ENCODE measurements around the gene SLCO3A1.

SLCO3A1 gene

GRCh38 chr15:92003515-92004067 lies 150.1 kb downstream of the SLCO3A1 start:
- DNase-seq (ENCODE audit: low spot score), result no peak

- DNase-seq (ENCODE audit: low spot score), result no peak
Measured at GRCh38 chr15:92005154-92005553, 151.6 kb downstream of the SLCO3A1 start.

DNA sequence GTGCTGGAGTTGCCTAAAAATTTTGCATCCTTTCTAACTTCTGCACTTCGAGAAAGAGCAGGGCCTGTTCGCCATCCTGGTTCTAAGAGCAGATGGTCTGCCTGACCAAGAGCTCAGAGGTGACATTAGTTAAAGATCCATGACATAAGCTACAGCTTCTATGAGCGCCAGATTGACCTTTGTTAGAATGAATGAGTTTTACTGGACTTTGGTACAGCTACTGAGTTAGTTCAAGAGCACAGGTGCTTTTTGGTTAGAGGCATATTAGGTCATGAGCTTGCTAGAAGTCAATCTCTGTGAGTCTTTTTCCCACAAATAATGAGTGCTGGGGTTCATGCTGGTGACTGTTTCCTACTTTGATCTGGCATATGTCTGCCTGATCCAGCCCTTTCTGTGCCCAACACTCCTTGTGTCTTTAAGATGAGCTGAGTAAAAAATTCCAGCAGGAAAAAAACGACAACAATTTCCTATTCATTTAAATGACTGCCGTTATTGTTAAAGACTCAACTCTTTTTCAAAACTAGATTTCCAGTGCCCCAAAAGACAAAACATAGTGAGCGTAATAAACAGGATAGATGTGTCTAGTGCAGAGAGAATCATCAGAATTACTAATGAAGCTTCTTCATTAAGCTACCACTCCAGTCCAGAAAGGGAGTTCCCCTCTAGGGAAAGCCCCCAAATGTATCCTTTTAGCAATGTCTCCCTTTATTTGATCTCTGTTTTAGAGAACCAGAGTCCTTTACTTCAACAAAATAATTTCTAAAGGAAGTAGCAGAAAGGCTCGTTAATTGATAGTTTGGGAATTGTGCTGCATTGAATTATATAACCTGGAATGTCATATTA lies 152.9 kb downstream of the SLCO3A1 start:
- DNase-seq (ENCODE audit: low spot score), result no peak

- DNase-seq (ENCODE audit: low spot score), result no peak
Measured at GRCh38 chr15:92009162-92009561, 155.7 kb downstream of the SLCO3A1 start.

- DNase-seq (ENCODE audit: low spot score), result no peak
Measured at GRCh38 chr15:92011611-92012367, 158.3 kb downstream of the SLCO3A1 start.

DNA sequence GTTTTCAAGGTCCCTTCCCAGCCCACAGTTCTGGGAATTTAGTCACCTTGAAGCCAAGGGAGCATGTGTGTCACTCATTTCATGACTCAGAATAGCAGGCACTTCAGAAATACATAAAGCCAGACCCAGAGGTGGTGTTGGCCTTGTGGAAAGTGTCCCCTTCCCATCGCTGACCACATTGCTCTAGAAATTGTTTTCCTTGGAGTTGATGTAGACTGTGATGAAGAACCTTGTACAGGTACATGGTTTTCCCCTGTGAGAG lies 158.8 kb downstream of the SLCO3A1 start:
- no peak for DNase-seq (ENCODE audit: low spot score)

DNA sequence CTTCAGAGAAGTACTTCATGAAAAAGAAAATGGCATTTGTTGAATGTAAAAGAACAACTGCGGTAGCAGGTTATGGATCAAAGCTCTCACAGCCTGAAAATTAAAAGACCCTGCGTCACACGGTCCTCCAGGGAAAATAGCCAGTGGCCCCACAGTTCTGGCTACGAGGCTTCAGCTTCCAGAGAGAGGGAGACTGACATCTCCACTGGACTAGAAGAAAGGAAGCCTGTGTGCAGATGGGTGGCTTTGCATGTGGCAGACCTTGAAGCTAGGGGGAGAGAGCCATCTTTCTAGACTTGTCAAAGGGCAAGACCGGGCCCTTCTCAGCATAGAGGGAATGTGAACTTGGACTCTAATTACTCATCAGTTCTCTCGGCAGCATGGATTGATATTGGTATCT lies 159.4 kb downstream of the SLCO3A1 start:
- no peak for DNase-seq (ENCODE audit: low spot score)

GRCh38 chr15:92014281-92015030 lies 160.9 kb downstream of the SLCO3A1 start:
- no peak for DNase-seq (ENCODE audit: low spot score)

- no peak for DNase-seq (ENCODE audit: low spot score)
Measured at GRCh38 chr15:92017882-92018534, 164.5 kb downstream of the SLCO3A1 start.

DNA sequence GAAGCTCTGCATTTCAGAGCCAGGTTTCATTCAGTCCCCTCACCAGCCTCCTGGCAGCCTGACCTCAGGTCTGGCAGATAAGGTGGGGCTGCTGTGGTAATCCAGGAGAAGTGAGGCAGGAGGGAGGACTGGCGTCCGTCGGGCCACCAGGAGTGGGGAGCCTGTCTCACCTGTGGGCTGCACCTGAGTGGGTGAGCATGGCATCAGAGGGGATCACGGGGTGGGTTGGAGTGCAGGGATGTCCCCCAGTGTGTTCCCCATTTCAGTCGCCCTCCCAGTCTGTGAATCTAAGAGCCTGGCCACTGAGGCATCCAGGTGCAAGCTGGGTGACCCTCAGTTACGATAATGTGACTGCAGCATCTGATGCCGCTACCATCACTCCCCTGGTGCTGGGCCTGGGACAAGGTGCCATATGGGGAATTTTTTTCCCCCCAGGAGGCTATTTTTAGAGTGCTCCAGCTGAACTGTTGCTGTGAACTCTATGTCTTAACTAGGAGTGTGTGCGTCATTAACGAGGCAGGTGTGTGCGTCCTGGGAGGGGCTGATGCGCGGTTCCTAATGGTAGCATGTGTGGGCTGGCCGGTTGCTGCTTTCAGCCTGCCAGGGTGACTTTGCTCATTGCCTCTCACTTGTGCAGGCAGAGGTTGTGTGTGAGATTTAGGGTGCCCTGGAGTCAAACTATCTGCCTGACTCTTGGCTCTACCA lies 165.2 kb downstream of the SLCO3A1 start:
- DNase-seq (ENCODE audit: low spot score), result no peak

GRCh38 chr15:92019706-92020105 lies 166.2 kb downstream of the SLCO3A1 start:
- DNase-seq (ENCODE audit: low spot score), result no peak

DNA sequence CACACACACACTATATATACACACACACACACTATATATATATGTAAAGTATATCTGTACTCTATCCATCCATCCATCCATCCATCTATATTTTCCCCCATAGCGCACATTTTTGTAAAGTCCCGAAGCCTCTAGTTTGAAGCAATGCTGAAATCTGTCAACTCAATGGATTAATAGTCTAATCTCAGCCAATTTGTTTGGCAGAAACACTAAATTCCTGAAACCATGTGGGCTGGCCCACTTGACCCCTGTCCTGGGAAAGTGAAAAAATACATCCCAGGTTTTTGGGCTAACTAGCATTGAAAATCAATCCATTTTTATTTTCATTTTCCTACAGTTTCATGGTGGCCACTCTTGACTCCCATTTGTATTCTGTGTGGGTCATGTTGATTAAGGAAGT lies 166.7 kb downstream of the SLCO3A1 start:
- DNase-seq (ENCODE audit: low spot score), result no peak

- no peak for DNase-seq (ENCODE audit: low spot score)
Measured at GRCh38 chr15:92020804-92021203, 167.3 kb downstream of the SLCO3A1 start.

- DNase-seq (ENCODE audit: low spot score), result no peak
Measured at GRCh38 chr15:92021792-92022191, 168.3 kb downstream of the SLCO3A1 start.

- DNase-seq (ENCODE audit: low spot score), result no peak
Measured at GRCh38 chr15:92023965-92024364, 170.5 kb downstream of the SLCO3A1 start.

DNA sequence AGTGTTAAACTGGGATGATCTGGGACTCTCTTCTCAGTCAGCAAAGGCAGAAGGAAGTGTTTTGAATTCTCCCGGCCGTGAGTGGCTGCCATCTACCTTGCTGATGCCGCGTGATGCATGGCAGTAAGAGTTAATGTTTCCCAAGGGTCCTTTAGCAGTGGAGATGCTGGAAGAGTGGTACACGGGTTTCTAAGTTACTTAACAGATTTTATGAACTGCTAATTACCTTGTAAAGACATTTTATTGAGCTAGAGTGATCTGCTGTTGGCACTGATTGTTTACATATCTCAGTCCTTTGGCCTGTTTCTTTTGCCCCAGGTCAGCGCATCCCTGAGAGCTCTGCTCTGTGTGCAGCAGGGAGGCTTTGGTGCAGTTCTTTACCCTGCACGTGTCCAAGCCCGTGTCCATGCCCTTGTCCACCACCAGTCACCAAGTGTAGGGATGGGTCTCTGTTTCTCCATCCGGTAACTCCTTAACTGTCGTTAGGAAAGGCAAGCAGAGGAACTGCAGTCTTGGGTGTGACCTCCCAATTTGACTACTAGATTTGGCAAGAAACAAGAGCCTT lies 172.3 kb downstream of the SLCO3A1 start:
- DNase-seq (ENCODE audit: low spot score), result no peak

GRCh38 chr15:92028389-92028724 lies 174.8 kb downstream of the SLCO3A1 start:
- DNase-seq (ENCODE audit: low spot score), result no peak

GRCh38 chr15:92029767-92030166 lies 176.3 kb downstream of the SLCO3A1 start:
- no peak for DNase-seq (ENCODE audit: low spot score)

DNA sequence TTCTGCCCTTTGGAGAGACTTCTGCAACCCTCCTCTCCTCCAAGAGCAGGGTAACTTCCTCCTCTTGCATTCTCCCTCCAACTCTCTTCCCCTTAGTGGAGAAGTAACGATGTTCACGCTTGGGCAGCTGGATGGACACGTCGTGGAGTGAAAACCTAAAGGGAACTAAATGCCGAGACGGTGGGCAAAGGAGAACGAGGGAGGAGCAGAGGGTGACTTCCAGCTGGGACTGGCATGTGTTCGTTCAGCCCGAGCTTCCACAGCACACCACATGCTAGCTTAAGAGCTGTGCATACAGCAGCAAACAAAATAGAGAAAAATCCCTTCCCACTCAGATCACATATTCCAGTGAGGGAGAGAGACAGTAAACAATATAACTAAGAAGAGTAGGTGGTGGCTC lies 179.8 kb downstream of the SLCO3A1 start:
- DNase-seq (ENCODE audit: low spot score), result no peak

GRCh38 chr15:92033723-92034122 lies 180.2 kb downstream of the SLCO3A1 start:
- DNase-seq (ENCODE audit: low spot score), result no peak

GRCh38 chr15:92034227-92034626 lies 180.7 kb downstream of the SLCO3A1 start:
- DNase-seq (ENCODE audit: low spot score), result no peak

Measured in HuH-7 (cell line).